Fibroblast of lung (primary cell): ENCODE measurements around the gene HOXC6.

Experiments used
- CTCF ChIP-seq, 2 donors: IDR thresholded peaks in 1 of 2; conservative IDR thresholded peaks in 1 of 2; 1 replicate in 1 of 2; 2 replicates in 1 of 2; pipeline ENCODE4 v1.5.1; 2011 to 2012; ENCODE audit warnings: low read length in 2 of 2, control low read depth in 1 of 2, inconsistent platforms in 1 of 2, low read depth in 1 of 2, mild to moderate bottlenecking in 1 of 2
- EZH2 ChIP-seq: IDR thresholded peaks from 2 replicates; pipeline ENCODE4 v1.5.1; 2012; ENCODE audit warnings: low read length, control low read depth, mild to moderate bottlenecking; ENCODE audit errors: missing control alignments

- TF ChIP-seq CTCF (conservative IDR thresholded peaks at IDR 0.05 in 1 of 2, IDR thresholded peaks at IDR 0.05 in 1 of 2; ENCODE audit: low read depth in 1 of 2, low read length in 2 of 2), result no peak
- no peak for TF ChIP-seq EZH2
These were observed 11.9 kb downstream of the HOXC6 start for GRCh38 chr12:54040148-54040494.
